GM18517 (cell line): ENCODE results near the gene APOC3.
"Not testable (repeated sequence)": the region's sequence is repeated elsewhere in the genome, so short reads cannot be mapped to it uniquely, and the experiment has no call there.

Experiments used
- ATAC-seq: cut with Tn5 transposase; IDR thresholded peaks from one replicate; pipeline ENCODE4 v1.9.1; 2021; ENCODE audit warnings: mild to moderate bottlenecking, moderate library complexity; ENCODE audit not compliant: unreplicated experiment

APOC3 gene

GRCh38 chr11:116801662-116802061, 28.0 kb upstream of the APOC3 start:
- not testable (repeated sequence) for ATAC-seq

GRCh38 chr11:116804001-116804400, 25.7 kb upstream of the APOC3 start:
- ATAC-seq = no peak

DNA sequence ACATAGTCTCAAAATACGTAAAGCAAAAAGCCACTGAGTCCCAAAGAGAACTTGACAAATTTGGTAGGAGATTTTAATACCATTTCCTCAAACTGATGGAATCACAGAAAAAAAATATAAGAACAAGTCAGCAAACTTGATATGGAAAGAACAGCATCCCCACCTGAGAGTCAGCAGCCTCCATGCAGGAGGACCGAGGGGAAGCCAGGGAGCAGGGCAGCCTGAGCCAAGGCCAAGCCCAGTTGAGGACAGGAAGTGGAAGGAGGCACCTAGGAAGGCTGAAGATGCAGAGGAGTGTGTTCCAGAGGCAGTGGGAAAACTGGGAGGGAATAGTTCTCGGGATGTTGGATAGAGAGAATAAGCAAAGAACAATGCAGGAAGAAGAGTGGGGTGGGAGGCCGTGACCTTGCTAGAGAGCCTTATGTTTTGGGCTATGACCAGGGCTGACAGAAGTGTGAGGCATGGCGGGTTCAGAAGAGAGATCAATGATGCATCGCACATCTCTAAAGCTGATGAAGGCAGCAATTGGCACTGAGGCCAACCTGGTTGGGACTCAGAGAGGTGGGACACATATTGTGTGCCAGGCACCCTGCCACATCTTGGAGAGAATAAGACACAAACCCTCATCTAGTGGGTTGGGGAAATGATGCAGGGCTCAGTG, 22.0 kb upstream of the APOC3 start:
- no peak for ATAC-seq

GRCh38 chr11:116808262-116809175, 21.2 kb upstream of the APOC3 start:
- ATAC-seq = no peak

GRCh38 chr11:116811194-116811593, 18.5 kb upstream of the APOC3 start:
- ATAC-seq = no peak

GRCh38 chr11:116812109-116812508, 17.6 kb upstream of the APOC3 start:
- ATAC-seq = no peak

- no peak for ATAC-seq
Observed at GRCh38 chr11:116813170-116813569, 16.5 kb upstream of the APOC3 start.

GRCh38 chr11:116813781-116814471, 15.8 kb upstream of the APOC3 start:
- ATAC-seq = no peak

DNA sequence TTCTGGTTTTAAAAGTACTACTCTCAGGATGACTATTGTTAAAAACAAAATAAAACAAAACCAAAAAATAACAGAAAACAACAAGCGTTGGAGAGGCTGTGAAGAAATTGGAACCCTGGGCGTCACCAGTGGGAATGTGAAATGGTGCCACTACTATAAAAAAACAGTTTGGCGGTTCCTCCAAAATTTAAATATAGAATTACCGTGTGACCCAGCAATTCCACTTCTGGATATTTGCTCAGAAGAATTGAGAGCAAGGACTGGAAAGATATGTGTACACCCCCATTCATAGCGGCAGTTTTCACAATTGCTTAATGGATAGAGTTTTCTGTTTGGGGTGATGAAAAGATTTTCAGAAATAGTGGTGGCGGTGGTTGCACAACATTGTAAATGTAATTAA, 15.2 kb upstream of the APOC3 start:
- no peak for ATAC-seq

DNA sequence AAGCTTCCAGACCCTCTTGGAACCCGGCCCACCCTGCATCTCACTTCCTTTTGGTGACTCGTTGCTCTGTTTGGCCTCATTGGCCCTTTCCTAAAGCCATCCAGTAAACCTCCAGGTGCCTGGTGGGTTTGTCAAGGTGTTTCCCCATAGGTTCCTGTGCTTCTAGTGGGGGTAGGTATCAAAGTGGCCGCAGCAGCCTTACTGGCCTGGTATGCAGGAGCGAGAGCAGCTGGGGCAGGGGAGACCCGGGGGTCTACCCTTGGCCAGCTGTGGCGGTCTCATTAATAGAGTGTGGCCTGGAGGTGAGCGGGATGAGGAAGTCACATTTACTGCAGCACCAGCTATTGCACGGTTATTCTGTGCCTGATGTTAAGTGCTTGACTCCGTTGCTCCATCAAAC, 10.7 kb upstream of the APOC3 start:
- ATAC-seq = no peak

DNA sequence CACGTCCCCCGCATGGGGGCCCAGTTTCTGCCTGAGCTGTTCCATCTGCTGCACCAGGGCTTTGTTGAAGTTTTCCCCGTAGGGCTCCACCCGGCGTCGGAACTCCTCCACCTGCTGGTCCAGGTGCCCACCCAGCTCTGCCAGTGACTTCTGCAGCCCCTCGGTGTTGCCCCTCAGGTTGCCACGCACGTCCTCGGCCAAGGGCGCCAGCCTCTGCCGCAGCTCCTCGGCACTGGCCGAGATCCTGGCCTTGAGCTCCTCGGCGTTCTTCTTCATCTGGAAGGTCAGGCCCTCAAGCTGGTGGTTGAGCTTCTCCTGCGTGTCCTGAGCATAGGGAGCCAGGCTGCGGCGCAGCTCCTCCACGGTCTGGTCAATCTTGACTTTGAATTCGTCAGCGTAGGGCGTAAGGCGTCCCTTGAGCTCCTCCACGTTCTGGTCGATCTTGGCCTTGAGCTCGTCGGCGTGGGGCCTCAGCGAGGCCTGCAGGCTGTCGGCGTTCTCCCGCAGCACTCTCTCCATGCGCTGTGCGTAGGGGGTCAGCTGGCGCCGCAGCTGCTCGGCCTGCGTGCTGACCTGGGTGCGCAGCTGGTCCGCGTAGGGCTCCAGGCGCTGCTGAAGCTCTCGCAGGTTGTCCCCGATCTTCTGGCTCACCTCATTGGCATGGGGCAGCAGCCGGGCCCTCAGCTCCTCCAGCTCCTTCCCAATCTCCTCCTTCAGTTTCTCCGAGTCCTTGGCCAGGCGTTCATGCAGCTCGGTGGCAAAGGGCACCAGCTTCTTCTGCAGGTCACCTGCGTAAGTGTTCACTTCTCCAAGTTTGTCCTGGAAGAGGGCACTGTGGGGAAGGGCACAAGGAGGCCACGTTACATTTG, 8.4 kb upstream of the APOC3 start:
- no peak for ATAC-seq

DNA sequence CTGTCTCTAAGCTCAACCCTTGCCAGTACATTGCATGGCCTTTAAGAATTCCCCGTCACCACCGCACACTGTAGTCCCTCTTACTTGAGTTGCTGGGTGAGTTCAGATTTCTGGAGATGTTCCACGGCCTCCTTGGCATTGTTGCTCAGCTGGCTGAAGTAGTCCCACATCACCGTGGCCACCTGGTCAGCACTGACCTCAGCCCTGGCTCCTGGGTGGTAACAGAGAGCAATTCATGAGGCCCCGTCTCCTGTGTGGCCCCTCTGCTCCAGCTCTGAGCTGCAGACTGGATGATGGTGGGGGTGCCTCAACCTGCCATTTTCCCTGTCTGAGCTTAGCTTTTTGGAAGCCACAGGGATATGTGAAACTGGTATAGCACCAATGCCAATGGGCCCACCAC, 7.1 kb upstream of the APOC3 start:
- ATAC-seq = no peak

- no peak for ATAC-seq
Observed at GRCh38 chr11:116823031-116823843, 6.5 kb upstream of the APOC3 start, which contains the start of gene APOA4. Gene APOA4, minus strand, starts transcription at chr11:116823304. Its CDS starts 113 bp downstream, at chr11:116823191.

GRCh38 chr11:116825434-116825833, 4.3 kb upstream of the APOC3 start:
- no peak for ATAC-seq

DNA sequence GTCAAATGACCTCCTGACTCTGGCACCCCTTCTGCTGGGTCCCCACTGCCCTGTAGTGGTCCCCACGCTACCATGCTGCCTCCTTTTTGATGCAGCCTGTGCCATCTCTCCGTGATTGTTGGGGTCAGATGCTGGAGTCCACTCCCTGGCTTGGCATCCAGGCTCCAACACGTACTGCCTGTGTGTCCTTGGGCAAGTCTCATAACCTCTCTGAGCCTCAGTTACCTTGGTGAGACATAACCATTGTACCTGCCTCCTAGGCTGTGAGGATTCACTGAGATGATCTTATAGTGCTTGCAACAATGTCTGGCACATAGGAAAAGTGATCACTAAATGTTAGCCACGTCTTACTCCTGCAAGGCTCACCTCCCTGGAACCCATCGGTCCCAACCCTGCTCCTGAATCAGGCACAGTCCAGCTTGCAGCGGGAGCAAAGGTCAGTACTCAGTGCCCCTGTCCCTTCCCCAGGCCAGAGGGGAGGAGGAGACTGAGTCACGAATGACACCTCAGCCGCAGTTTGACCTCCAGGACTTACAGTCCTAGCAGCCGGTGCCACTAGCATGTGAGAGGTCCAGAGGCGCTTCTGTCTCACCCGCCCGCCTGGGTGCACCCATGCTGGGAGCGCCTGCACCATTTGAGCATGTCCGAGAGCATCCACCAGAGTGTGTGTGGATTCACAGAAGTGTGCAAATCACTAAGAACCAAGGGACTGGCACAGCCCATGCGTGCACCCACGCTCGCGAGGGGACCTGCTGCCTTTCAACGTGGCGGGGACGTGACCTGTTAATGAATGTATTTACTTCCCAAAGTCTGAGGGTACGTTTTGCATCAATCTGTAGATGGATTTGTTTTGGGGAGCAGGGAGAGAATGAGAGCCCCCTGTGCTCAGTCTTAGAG, 3.6 kb upstream of the APOC3 start:
- ATAC-seq = no peak

GRCh38 chr11:116826751-116827431, 2.8 kb upstream of the APOC3 start:
- ATAC-seq = no peak

DNA sequence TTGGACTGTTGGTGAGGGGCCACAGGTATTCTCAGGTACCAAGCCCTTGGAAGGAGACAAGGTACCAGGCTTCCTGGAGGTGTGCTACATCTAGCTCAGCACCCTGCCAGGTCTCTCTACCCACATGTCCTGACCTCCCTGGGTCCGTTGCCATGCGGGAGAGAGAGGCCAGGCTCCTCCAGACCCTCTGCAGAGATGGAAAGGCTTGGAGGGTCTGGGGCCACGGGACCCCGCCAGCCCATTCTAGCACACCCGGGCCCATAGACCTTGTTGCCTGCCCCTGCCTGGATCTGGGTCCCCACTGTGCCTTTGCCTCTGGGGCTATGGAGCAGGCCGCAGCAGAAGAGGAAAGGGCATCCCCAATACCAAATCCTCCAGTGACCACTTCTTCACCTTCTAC, 2.2 kb upstream of the APOC3 start:
- ATAC-seq = no peak
